Tibial artery (tissue), 4 donors: Measurements from ENCODE around the gene CALHM4.

Source experiments
- DNase-seq, 2 donors: peaks; one replicate each; pipeline ENCODE4 v3.0.0-alpha.2; 2019
- H3K27ac ChIP-seq, 2 donors: fragments of 200-600 bp; sonication (generic) in 1 of 2; 1 replicate in 1 of 2; 2 replicates in 1 of 2; pipeline ENCODE4 v1.5.1; 2018 to 2019; ENCODE audit warnings: mild to moderate bottlenecking in 1 of 2
- H3K27me3 ChIP-seq, 2 donors: fragments of 200-600 bp; sonication (generic) in 1 of 2; one replicate each; pipeline versions ENCODE4 v1.5.1 to v1.6.0; 2016 to 2019
- H3K36me3 ChIP-seq, 3 donors: fragments of 200-600 bp; sonication (generic) in 2 of 3; one replicate each; pipeline ENCODE4 v1.5.1; 2016 to 2019; ENCODE audit warnings: mild to moderate bottlenecking in 2 of 3
- H3K4me1 ChIP-seq, 4 donors: fragments of 200-600 bp; sonication (generic) in 2 of 4; 1 replicate in 3 of 4; 2 replicates in 1 of 4; pipeline ENCODE4 v1.5.1; 2016 to 2019
- H3K4me3 ChIP-seq, 2 donors: fragments of 200-600 bp; sonication (generic) in 1 of 2; 1 replicate in 1 of 2; 2 replicates in 1 of 2; pipeline ENCODE4 v1.5.1; 2018 to 2019; ENCODE audit warnings: mild to moderate bottlenecking in 2 of 2
- H3K9me3 ChIP-seq, 3 donors: fragments of 200-600 bp; sonication (generic) in 1 of 3; one replicate each; pipeline ENCODE4 v1.5.1; 2016 to 2019
- intact Hi-C: fragments of 100-400 bp; cut with DNase I; formaldehyde crosslinking; loops from one replicate; pipeline ENCODE4 v1.15.0; 2023; ENCODE audit warnings: low total_unique reads
- TF ChIP-seq, protein P1 (sequence below), 2 experiments: fragments of 200-600 bp in 1 of 2; fragments of 450-650 bp in 1 of 2; IDR thresholded peaks; one replicate each; pipeline ENCODE4 v1.5.1; 2017 to 2019; ENCODE audit warnings: antibody characterized with exemption in 2 of 2, mild to moderate bottlenecking in 1 of 2, moderate library complexity in 1 of 2

CALHM4 gene

DNA sequence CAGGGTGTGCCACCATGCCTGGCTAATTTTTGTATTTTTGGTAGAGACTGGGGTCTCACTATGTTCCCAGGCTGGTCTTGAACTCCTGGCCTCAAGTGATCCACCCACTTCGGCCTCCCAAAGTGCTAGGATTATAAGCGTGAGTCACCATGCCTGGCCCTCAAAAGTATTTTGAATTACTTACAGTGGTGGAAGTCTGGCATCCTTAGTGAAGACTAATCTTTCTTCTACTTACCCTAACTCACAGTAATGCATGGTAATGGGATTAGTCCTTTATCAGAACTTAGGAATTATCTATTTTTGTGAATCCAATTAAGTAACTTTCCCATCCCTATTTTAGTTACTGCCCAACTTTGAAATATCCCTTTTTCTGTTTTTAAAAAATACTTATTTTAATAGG, 21.7 kb downstream of the CALHM4 start:
- no peaks in the 10 kb centered on the region for H3K9me3 ChIP-seq
- no peak overlapping the region for H3K4me3 ChIP-seq
- no peak overlapping the region for H3K27ac ChIP-seq
- intact Hi-C loops, result no loop called here
- H3K4me1 ChIP-seq, result peaks cover 0 to 39% (median 19%) of the 10 kb centered on the region in 4 donors
- TF ChIP-seq, protein P1, sequence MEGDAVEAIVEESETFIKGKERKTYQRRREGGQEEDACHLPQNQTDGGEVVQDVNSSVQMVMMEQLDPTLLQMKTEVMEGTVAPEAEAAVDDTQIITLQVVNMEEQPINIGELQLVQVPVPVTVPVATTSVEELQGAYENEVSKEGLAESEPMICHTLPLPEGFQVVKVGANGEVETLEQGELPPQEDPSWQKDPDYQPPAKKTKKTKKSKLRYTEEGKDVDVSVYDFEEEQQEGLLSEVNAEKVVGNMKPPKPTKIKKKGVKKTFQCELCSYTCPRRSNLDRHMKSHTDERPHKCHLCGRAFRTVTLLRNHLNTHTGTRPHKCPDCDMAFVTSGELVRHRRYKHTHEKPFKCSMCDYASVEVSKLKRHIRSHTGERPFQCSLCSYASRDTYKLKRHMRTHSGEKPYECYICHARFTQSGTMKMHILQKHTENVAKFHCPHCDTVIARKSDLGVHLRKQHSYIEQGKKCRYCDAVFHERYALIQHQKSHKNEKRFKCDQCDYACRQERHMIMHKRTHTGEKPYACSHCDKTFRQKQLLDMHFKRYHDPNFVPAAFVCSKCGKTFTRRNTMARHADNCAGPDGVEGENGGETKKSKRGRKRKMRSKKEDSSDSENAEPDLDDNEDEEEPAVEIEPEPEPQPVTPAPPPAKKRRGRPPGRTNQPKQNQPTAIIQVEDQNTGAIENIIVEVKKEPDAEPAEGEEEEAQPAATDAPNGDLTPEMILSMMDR (IDR thresholded peaks at IDR 0.05), result no peak
- no peaks in the 10 kb centered on the region for H3K27me3 ChIP-seq
- H3K36me3 ChIP-seq, result peaks cover 0 to 9% (median 7%) of the 10 kb centered on the region in 3 donors
- no peak for DNase-seq

DNA sequence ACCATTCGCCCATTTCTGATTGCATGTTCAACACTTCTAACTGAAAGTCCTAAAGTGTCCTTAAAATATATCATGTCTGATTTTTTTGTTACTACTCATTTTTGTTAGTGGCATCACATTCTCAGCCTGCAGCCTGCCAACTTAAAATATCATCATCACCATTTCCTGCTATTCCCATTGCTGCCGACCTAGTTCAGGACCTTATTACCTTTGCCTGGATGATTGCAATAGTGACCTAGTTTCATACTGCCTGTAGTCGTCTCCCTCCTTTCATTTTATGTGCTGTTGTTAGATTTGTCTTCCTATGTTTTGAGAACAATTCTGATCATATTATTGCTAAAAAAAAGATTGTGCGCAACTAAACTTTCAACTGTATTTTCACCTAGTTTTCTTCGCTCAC, 23.9 kb downstream of the CALHM4 start:
- H3K4me3 ChIP-seq, result no peak overlapping the region
- no peaks in the 10 kb centered on the region for H3K27me3 ChIP-seq
- intact Hi-C loops, result no loop called here
- H3K4me1 ChIP-seq, result peaks cover 0 to 32% (median 15%) of the 10 kb centered on the region in 4 donors
- TF ChIP-seq, protein P1 (IDR thresholded peaks at IDR 0.05), result no peak
- H3K27ac ChIP-seq, result no peak overlapping the region
- no peak for DNase-seq
- no peaks in the 10 kb centered on the region for H3K9me3 ChIP-seq
- H3K36me3 ChIP-seq, result peaks cover 0 to 9% (median 7%) of the 10 kb centered on the region in 3 donors

DNA sequence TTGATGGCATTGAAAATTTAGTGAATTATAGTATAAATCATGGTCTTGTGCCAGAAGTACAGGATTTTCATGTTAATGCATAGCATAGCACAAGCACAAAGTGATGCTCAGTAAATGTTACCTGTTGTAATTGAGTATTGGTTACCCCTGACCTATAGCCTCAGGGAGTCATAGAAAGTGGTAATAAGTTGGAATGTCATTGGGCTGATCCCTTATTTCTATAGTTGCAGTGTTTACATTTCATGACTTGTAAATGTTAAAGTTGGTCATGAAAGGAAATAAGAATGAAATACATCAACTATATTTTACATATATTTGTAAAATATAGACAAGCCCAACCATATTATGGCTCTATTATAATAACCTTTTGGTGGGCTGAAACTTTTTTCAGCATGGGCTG, 24.8 kb downstream of the CALHM4 start:
- intact Hi-C loops, result no loop called here
- TF ChIP-seq, protein P1 (IDR thresholded peaks at IDR 0.05), result no peak
- H3K36me3 ChIP-seq, result peaks cover 5 to 17% (median 7%) of the 10 kb centered on the region in 3 donors

DNA sequence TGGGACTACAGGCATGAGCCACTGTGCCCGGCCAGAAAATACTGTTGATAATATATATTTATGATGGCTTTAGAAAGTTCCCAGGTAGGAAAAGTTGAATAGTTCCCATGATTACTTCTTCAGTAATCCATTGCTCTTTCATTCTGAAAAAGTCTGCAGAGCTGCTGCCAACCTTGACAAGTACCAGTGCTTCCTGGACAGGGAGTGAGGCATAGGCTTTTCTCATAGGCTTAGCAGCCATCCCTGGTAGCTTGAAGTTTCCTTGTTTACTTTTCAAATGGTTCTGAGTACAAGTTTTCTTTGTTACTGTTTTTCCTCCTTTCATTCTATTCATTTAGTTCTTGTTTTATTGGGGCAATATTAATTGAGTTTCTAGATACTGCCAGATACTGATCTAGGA, 25.6 kb downstream of the CALHM4 start:
- H3K4me1 ChIP-seq, result peaks cover 0 to 15% (median 2%) of the 10 kb centered on the region in 4 donors
- no peak overlapping the region for H3K27ac ChIP-seq
- no peak for DNase-seq
- intact Hi-C loops, result no loop called here
- no peak overlapping the region for H3K4me3 ChIP-seq
- TF ChIP-seq, protein P1 (IDR thresholded peaks at IDR 0.05), result no peak
- no peaks in the 10 kb centered on the region for H3K9me3 ChIP-seq
- no peaks in the 10 kb centered on the region for H3K27me3 ChIP-seq
- H3K36me3 ChIP-seq, result peaks cover 7 to 23% (median 7%) of the 10 kb centered on the region in 3 donors

More for the DNA sequence above, 24.8 kb downstream of the CALHM4 start:
- no peaks in the 10 kb centered on the region for H3K9me3 ChIP-seq
- H3K27me3 ChIP-seq, result no peaks in the 10 kb centered on the region
- no peak for DNase-seq
- H3K27ac ChIP-seq, result no peak overlapping the region
- H3K4me3 ChIP-seq, result no peak overlapping the region
- peaks cover 0 to 23% (median 8%) of the 10 kb centered on the region in 4 donors for H3K4me1 ChIP-seq

DNA sequence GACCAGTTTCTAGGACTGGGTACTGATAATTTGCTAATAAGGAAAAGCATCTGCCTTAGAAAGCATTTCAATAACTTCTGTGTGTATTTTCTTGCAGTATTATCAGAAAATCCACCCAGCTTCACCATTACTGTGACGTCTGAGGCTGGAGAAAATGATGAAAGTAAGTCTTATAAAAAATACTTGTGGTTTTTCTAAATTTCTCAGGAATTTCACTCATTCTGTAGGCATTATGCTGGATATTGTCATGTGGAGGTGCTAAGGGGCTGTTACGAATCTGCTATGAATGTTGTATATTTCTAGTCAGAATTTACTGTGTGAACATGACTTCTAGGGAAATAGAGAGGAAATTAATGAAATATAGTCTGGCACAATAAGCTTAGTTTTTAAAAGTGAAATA, 26.6 kb downstream of the CALHM4 start:
- Histone ChIP-seq H3K36me3 (peaks cover 12 to 27% (median 15%) of the 10 kb centered on the region in 3 donors), H3K27ac (no peak overlapping the region), H3K4me3 (no peak overlapping the region), H3K27me3 (no peaks in the 10 kb centered on the region), H3K9me3 (no peaks in the 10 kb centered on the region), H3K4me1 (peaks cover 0 to 8% (median 2%) of the 10 kb centered on the region in 4 donors)
- DNase-seq, result no peak
- TF ChIP-seq, protein P1 (IDR thresholded peaks at IDR 0.05), result no peak
- intact Hi-C loops, result no loop called here

DNA sequence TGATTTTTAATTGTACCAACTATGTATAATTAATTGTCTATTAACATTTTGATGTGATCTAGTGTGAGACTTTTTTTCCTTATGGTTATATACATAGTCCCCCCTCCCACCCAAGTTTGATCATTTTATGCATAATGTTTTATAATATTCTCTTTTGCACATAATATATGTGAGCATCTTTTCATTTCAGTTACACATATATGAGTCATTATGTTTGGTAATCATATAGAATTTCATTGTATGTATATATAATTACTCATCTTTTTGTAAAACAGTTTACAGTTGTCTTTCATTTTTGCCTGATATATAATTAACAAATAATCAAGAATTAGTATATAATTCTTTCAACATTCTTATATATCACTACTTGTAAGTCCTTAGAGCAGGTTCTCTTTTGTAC, 32.7 kb downstream of the CALHM4 start:
- Histone ChIP-seq H3K4me1 (no peaks in the 10 kb centered on the region), H3K36me3 (peaks cover 39 to 79% (median 51%) of the 10 kb centered on the region in 3 donors), H3K4me3 (no peak overlapping the region)

More for the DNA sequence above, 32.7 kb downstream of the CALHM4 start:
- TF ChIP-seq, protein P1 (IDR thresholded peaks at IDR 0.05), result no peak
- intact Hi-C loops, result no loop called here
- Histone ChIP-seq H3K27me3 (no peaks in the 10 kb centered on the region), H3K9me3 (no peaks in the 10 kb centered on the region), H3K27ac (no peak overlapping the region)
- DNase-seq, result no peak
